Cardiac muscle cell (in vitro differentiated cells and primary cell): ENCODE measurements around the gene KCNQ5. TPM values are rescaled to one million over a fixed set of nuclear protein-coding genes. Genes with fewer than 3 reads are reported as not detected.

Experiments used
- DNase-seq, 2 donors: peaks; one replicate each; pipeline versions ENCODE4 v3.0.0 to v3.0.0-alpha.2; 2010 to 2017; ENCODE audit warnings: low read depth in 1 of 2, low spot score in 1 of 2
- H3K27ac ChIP-seq: fragments of 200-600 bp; sonication (generic); 2 replicates; pipeline ENCODE4 v1.5.1; 2016
- H3K27me3 ChIP-seq: fragments of 200-600 bp; sonication (generic); 2 replicates; pipeline ENCODE4 v1.6.0; 2016; ENCODE audit warnings: control low read depth
- H3K36me3 ChIP-seq: fragments of 200-600 bp; sonication (generic); 2 replicates; pipeline ENCODE4 v1.5.1; 2016; ENCODE audit warnings: control low read depth
- H3K4me1 ChIP-seq: fragments of 200-600 bp; sonication (generic); 2 replicates; pipeline ENCODE4 v1.8.1; 2017; ENCODE audit warnings: low read depth, mild to moderate bottlenecking, mixed run types
- H3K4me3 ChIP-seq: fragments of 200-600 bp; sonication (generic); 2 replicates; pipeline ENCODE4 v1.5.1; 2016; ENCODE audit warnings: mild to moderate bottlenecking
- H3K9me3 ChIP-seq: fragments of 200-600 bp; sonication (generic); 2 replicates; pipeline ENCODE4 v1.5.1; 2017; ENCODE audit warnings: low read depth, mild to moderate bottlenecking, control low read depth
- polyA plus RNA-seq: library from polyadenylated mRNA; unstranded; fragments of >200 nt; fragmentation: Nextera tagmentation; extraction: Ambion mirVana; gene quantifications from 2 replicates; pipeline ENCODE4 v1.2.1, GENCODE V29; 2016
- total RNA-seq: library from RNA; depleted of rRNA; stranded (reverse); fragments of >200 nt; gene quantifications from 2 replicates; pipeline ENCODE4 v1.2.3, GENCODE V29; 2016
- TF ChIP-seq, protein P1 (sequence below): IDR thresholded peaks from 2 replicates; pipeline ENCODE4 v1.5.1; 2012; ENCODE audit warnings: low read depth, mild to moderate bottlenecking, low read length

The KCNQ5 gene
- total and polyA plus RNA-seq, 2 experiments from 2014 or later: 31.4 to 45.4 TPM

- Histone ChIP-seq H3K9me3 (no peaks in the 10 kb centered on the region), H3K4me3 (no peak overlapping the region), H3K4me1 (peaks cover 39% of the 10 kb centered on the region), H3K27ac (peak overlapping the region; percentile 81), H3K27me3 (no peaks in the 10 kb centered on the region), H3K36me3 (no peaks in the 10 kb centered on the region)
- no peak for DNase-seq
- TF ChIP-seq, protein P1, sequence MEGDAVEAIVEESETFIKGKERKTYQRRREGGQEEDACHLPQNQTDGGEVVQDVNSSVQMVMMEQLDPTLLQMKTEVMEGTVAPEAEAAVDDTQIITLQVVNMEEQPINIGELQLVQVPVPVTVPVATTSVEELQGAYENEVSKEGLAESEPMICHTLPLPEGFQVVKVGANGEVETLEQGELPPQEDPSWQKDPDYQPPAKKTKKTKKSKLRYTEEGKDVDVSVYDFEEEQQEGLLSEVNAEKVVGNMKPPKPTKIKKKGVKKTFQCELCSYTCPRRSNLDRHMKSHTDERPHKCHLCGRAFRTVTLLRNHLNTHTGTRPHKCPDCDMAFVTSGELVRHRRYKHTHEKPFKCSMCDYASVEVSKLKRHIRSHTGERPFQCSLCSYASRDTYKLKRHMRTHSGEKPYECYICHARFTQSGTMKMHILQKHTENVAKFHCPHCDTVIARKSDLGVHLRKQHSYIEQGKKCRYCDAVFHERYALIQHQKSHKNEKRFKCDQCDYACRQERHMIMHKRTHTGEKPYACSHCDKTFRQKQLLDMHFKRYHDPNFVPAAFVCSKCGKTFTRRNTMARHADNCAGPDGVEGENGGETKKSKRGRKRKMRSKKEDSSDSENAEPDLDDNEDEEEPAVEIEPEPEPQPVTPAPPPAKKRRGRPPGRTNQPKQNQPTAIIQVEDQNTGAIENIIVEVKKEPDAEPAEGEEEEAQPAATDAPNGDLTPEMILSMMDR: no peak
Measured at GRCh38 chr6:72741083-72741482, 119.2 kb downstream of the KCNQ5 start.

GRCh38 chr6:72742001-72742673 lies 120.3 kb downstream of the KCNQ5 start:
- Histone ChIP-seq H3K27ac (peak overlapping the region; percentile 81), H3K4me1 (peaks cover 45% of the 10 kb centered on the region), H3K27me3 (no peaks in the 10 kb centered on the region), H3K36me3 (no peaks in the 10 kb centered on the region), H3K9me3 (no peaks in the 10 kb centered on the region), H3K4me3 (no peak overlapping the region)
- TF ChIP-seq, protein P1: no peak
- no peak for DNase-seq

GRCh38 chr6:72746276-72746675 lies 124.4 kb downstream of the KCNQ5 start:
- Histone ChIP-seq H3K4me1 (peaks cover 45% of the 10 kb centered on the region), H3K4me3 (no peak overlapping the region), H3K36me3 (no peaks in the 10 kb centered on the region), H3K9me3 (no peaks in the 10 kb centered on the region), H3K27me3 (no peaks in the 10 kb centered on the region), H3K27ac (peak overlapping the region; percentile 61)
- peak in 1 of 2 donors; percentile 39 for DNase-seq
- TF ChIP-seq, protein P1: no peak

DNA sequence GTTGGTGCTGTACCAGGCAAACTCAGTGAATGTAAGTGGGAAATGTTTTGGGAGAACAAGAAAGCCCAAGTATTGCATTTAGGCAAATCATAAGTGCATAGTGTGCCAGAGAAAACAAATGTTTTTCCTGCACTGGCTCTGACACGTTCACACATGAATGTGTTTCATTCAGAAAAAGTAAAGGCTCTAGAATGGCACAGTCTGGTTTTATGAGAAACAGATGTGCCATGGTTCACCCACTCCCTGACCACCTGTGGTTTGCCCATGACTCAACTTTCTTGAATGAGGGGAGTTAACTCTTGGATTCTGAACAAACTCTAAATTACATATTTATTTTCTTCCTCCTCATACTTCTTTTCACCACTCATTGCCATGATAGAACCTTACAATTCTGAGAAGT lies 126.9 kb downstream of the KCNQ5 start:
- Histone ChIP-seq H3K4me3 (no peak overlapping the region), H3K27me3 (no peaks in the 10 kb centered on the region), H3K27ac (no peak overlapping the region), H3K9me3 (no peaks in the 10 kb centered on the region), H3K4me1 (peaks cover 20% of the 10 kb centered on the region), H3K36me3 (no peaks in the 10 kb centered on the region)
- peak in 1 of 2 donors; percentile 76 for DNase-seq
- TF ChIP-seq, protein P1: no peak

DNA sequence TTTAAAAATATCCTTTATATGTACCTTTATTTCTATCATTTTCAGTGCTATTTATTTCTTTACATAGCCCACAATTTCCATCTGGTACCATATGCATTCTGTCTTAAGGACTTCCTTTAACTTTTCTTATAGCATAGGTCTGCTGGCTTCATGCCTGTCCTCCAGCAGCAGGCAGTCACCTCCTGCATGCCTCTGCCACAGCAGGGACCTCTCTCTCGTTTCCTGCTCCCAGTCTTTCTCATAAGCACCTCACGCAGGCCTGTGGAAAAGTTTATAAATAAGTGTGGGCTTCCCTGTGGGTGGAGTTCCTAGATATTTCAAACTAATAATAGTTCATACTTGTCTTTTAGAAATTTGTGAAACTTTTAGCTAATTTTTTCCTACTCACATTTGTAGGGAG lies 133.9 kb downstream of the KCNQ5 start:
- H3K4me3 ChIP-seq: no peak overlapping the region
- no peak for DNase-seq
- peaks cover 49% of the 10 kb centered on the region for H3K4me1 ChIP-seq
- no peaks in the 10 kb centered on the region for H3K9me3 ChIP-seq
- peak overlapping the region; percentile 19 for H3K27ac ChIP-seq
- TF ChIP-seq, protein P1: no peak
- no peaks in the 10 kb centered on the region for H3K27me3 ChIP-seq
- no peaks in the 10 kb centered on the region for H3K36me3 ChIP-seq
